Measurements from ENCODE around the gene DLX3. TPM values are rescaled to one million over a fixed set of nuclear protein-coding genes. Genes with fewer than 3 reads are reported as not detected.

Gene DLX3
- total RNA-seq, 1 experiment from 2014 or later: 4.9 TPM

GRCh38 chr17:49987681-49988441 lies 7.2 kb downstream of the DLX3 start:
- BruUV-seq (replicated peaks): no TSS peak
- H3K4me1 Mint-ChIP-seq (ENCODE audit: low read depth, unreplicated experiment): peaks cover 13% of the 10 kb centered on the region
- H3K9me3 Mint-ChIP-seq (ENCODE audit: unreplicated experiment): no peaks in the 10 kb centered on the region
- no peaks in the 10 kb centered on the region for H3K27me3 ChIP-seq (replicated peaks; ENCODE audit: control insufficient read depth, insufficient read depth, low read length)
- ChIA-PET CTCF (interaction anchor here (0.9 to 2.0 kb wide), 8 partner anchors 9 to 164 kb away, joined by 3 to 7 read pairs (median 4); no protein-coding TSS in a partner anchor), POLR2A (no interaction called here)
- intact Hi-C loops (cut with micrococcal nuclease; ENCODE audit: unreplicated experiment): no loop called here
- no peaks in the 10 kb centered on the region for H3K36me3 ChIP-seq (ENCODE audit: control insufficient read depth, insufficient read depth, low read length)
- no peaks in the 10 kb centered on the region for H3K27me3 Mint-ChIP-seq (ENCODE audit: insufficient read depth, unreplicated experiment)
- no peak overlapping the region for H3K27ac Mint-ChIP-seq (ENCODE audit: unreplicated experiment)
- no peaks in the 10 kb centered on the region for H3K9me3 ChIP-seq
- TF ChIP-seq CTCF (IDR thresholded peaks at IDR 0.05; ENCODE audit: insufficient read depth in 1 of 2, low read depth in 1 of 2, low read length in 1 of 2, severe bottlenecking in 1 of 2, unreplicated experiment in 1 of 2): no peak
- H3K36me3 Mint-ChIP-seq (ENCODE audit: insufficient read depth, unreplicated experiment): no peaks in the 10 kb centered on the region
- no peak overlapping the region for H3K4me3 Mint-ChIP-seq (ENCODE audit: unreplicated experiment)
- peaks cover 12% of the 10 kb centered on the region for H3K4me1 ChIP-seq
- peak; percentile 37 to 50 for DNase-seq
- H3K4me3 ChIP-seq (ENCODE audit: low read depth, low read length): no peak overlapping the region

- no peaks in the 10 kb centered on the region for H3K9me3 Mint-ChIP-seq (ENCODE audit: unreplicated experiment)
- ChIA-PET POLR2A (no interaction called here), CTCF (interaction anchor here (0.8 to 2.0 kb wide), 8 partner anchors 8 to 165 kb away, joined by 3 to 7 read pairs (median 4); no protein-coding TSS in a partner anchor)
- intact Hi-C loops (cut with micrococcal nuclease; ENCODE audit: unreplicated experiment): no loop called here
- Histone ChIP-seq H3K4me3 (ENCODE audit: low read depth, low read length) (no peak overlapping the region), H3K36me3 (ENCODE audit: control insufficient read depth, insufficient read depth, low read length) (no peaks in the 10 kb centered on the region), H3K4me1 (peaks cover 12% of the 10 kb centered on the region), H3K27me3 (replicated peaks; ENCODE audit: control insufficient read depth, insufficient read depth, low read length) (no peaks in the 10 kb centered on the region), H3K9me3 (no peaks in the 10 kb centered on the region)
- no TSS peak for BruUV-seq (replicated peaks)
- no peak overlapping the region for H3K27ac Mint-ChIP-seq (ENCODE audit: unreplicated experiment)
- no peaks in the 10 kb centered on the region for H3K27me3 Mint-ChIP-seq (ENCODE audit: insufficient read depth, unreplicated experiment)
- DNase-seq: peak; percentile 24 to 56
- no peak for TF ChIP-seq CTCF (IDR thresholded peaks at IDR 0.05; ENCODE audit: insufficient read depth in 1 of 2, low read depth in 1 of 2, low read length in 1 of 2, severe bottlenecking in 1 of 2, unreplicated experiment in 1 of 2)
- H3K36me3 Mint-ChIP-seq (ENCODE audit: insufficient read depth, unreplicated experiment): no peaks in the 10 kb centered on the region
- H3K4me1 Mint-ChIP-seq (ENCODE audit: low read depth, unreplicated experiment): peaks cover 13% of the 10 kb centered on the region
- H3K4me3 Mint-ChIP-seq (ENCODE audit: unreplicated experiment): no peak overlapping the region
These were observed 7.8 kb downstream of the DLX3 start for GRCh38 chr17:49987290-49987585.

GRCh38 chr17:49986396-49987289 lies 8.4 kb downstream of the DLX3 start:
- DNase-seq: peak in 1 of 2 experiments; percentile 15
- no TSS peak for BruUV-seq (replicated peaks)
- CTCF ChIA-PET: interaction anchor here (0.6 to 2.0 kb wide), 7 partner anchors 9 to 137 kb away, joined by 3 to 7 read pairs (median 3); no protein-coding TSS in a partner anchor
- H3K27me3 ChIP-seq (replicated peaks; ENCODE audit: control insufficient read depth, insufficient read depth, low read length): no peaks in the 10 kb centered on the region
- Mint-ChIP-seq H3K4me3 (ENCODE audit: unreplicated experiment) (no peak overlapping the region), H3K9me3 (ENCODE audit: unreplicated experiment) (no peaks in the 10 kb centered on the region), H3K4me1 (ENCODE audit: low read depth, unreplicated experiment) (peaks cover 13% of the 10 kb centered on the region), H3K27me3 (ENCODE audit: insufficient read depth, unreplicated experiment) (no peaks in the 10 kb centered on the region), H3K36me3 (ENCODE audit: insufficient read depth, unreplicated experiment) (no peaks in the 10 kb centered on the region), H3K27ac (ENCODE audit: unreplicated experiment) (no peak overlapping the region)
- POLR2A ChIA-PET: no interaction called here
- TF ChIP-seq CTCF (IDR thresholded peaks at IDR 0.05; ENCODE audit: insufficient read depth in 1 of 2, low read depth in 1 of 2, low read length in 1 of 2, severe bottlenecking in 1 of 2, unreplicated experiment in 1 of 2): no peak
- no peak overlapping the region for H3K4me3 ChIP-seq (ENCODE audit: low read depth, low read length)
- H3K9me3 ChIP-seq: no peaks in the 10 kb centered on the region
- peaks cover 12% of the 10 kb centered on the region for H3K4me1 ChIP-seq
- intact Hi-C loops (cut with micrococcal nuclease; ENCODE audit: unreplicated experiment): no loop called here
- H3K36me3 ChIP-seq (ENCODE audit: control insufficient read depth, insufficient read depth, low read length): no peaks in the 10 kb centered on the region
